NCI-H2227 treated with DMSO at 0.1 percent for 48 hours (cell line): ENCODE results near the gene OR2T8.

Source experiments
- DNase-seq: peaks from one replicate; lab custom pipeline; 2025; lab: John Stamatoyannopoulos, UW

The OR2T8 gene

DNA sequence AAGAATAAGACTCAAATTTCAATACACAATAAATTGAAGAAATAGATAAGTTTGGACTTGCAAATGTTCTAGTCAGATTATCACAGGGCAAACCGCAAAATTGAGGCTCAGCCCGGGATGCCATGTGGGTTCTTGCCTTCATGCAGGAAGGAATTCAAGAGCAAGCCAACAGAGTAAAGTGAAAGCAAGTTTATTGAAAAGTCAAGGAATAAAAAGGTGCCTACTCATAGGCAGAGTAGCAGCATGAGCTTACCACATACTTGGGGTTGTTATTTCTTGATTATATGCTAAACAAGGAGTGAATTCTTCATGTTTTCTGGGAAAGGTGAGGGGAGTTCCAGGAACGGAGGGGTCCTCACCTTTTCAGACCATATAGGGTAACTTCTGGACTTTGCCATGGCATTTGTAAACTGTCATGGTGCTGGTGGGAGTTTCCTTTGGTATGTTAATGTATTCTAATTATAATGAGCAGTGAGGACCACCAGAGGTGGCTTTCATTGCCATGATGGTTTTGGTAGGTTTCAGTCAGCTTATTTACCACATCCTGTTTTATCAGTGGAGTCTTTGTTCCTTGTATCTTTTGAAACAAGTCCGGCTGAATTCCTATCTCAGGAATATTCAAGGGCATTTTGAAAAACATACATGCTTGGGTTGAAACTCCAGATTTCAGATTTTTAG, 43.0 kb downstream of the OR2T8 start:
- DNase-seq, result no peak

DNA sequence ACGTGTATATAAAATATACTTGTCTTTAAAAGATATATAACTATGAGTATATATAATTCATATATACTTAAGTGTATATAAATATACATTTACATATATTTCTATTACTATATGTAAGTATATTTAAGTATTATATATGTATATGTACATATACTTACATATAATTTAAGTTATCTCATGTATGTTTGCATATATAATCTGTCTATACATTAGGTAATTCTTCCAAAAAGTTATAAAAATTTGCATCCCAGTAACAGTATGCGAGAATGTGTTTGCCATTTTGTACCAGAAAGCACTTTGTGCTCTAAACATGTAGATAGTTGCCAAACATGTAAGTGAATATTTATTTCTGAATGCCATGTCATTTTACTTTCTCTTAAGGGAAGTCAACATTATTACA, 44.9 kb downstream of the OR2T8 start, which contains the start of gene OR2AK2:
Gene OR2AK2, plus strand, starts transcription at position 301 of the 400 bp plus-strand sequence. CDS start 144 bp downstream, outside the sequence.
- DNase-seq, result no peak

DNA sequence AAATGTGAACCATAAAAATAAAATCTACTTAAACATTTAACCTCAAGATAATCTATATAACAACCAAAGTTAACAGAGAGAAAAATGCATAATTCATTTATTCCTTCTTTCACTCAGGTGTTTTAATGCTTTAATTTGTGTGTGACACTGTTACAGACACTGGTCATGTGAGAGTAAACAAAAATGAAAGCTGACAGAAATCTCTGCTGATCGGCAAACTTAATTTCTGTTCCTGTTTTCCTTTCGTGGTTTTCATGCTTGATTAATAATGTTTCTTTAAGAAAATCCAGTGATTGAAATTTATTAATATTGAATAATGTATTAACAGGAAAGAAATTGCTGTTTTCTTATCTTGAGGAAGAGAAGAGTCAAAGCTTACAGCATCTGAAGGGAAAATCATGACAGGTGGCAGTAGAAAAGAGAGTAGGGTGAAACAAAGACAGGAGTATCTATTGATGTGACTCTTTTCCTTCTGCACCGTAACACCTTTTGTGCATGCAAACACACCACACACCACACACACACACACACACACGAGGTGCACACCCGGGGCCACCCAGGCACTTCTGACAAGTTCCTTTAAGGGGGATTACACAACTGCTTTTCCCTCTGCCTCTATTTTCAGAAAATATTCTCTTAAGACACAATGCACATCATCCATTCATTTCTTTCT, 46.6 kb downstream of the OR2T8 start:
- no peak for DNase-seq
